ENCODE measurements around the gene SLC26A6.

- TF ChIP-seq POLR2A (IDR thresholded peaks at IDR 0.05), result no peak
- no peak for TF ChIP-seq CTCF (IDR thresholded peaks at IDR 0.05)
Observed at GRCh38 chr3:48679411-48680391, 44.4 kb upstream of the SLC26A6 start.
